H1 (cell line): ENCODE data around the gene NUP205. TPM values are rescaled to one million over a fixed set of nuclear protein-coding genes. Genes with fewer than 3 reads are reported as not detected.

Source experiments
- CTCF ChIA-PET: fragments of 300-600 bp; sonication (Branson Sonifier 250); formaldehyde crosslinking; loops from one replicate; lab custom pipeline; 2021; ENCODE audit not compliant: partially characterized antibody; lab: Charles Lee
- POLR2A ChIA-PET: fragments of 300-600 bp; sonication (Branson Sonifier 250); formaldehyde crosslinking; loops from one replicate; lab custom pipeline; 2021; ENCODE audit warnings: inconsistent platforms; ENCODE audit not compliant: partially characterized antibody; lab: Charles Lee
- DNase-seq, 2 experiments: peaks; one replicate each; pipeline versions ENCODE4 v3.0.0 to v3.0.0-alpha.2; 2010 to 2022; ENCODE audit warnings: low spot score in 2 of 2, low read depth in 1 of 2, mixed read lengths in 1 of 2
- FAIRE-seq: peaks from 2 replicates; lab custom pipeline; 2011; peaks lifted over from hg19 to GRCh38; lab: Jason Lieb, UNC
- H2AFZ ChIP-seq: 2 replicates; pipeline ENCODE4 v1.8.1; 2012; ENCODE audit warnings: low read length, inconsistent platforms
- H2AK5ac ChIP-seq: 2 replicates; pipeline ENCODE4 v1.6.1; 2013; ENCODE audit warnings: low read depth, low read length
- H2BK120ac ChIP-seq: replicated peaks from 2 replicates; pipeline ENCODE3; 2013; ENCODE audit warnings: low read depth, low read length, inconsistent platforms
- H2BK12ac ChIP-seq: 2 replicates; pipeline ENCODE4 v1.6.1; 2013; ENCODE audit warnings: low read depth, low read length
- H2BK15ac ChIP-seq: 2 replicates; pipeline ENCODE4 v1.6.1; 2013; ENCODE audit warnings: low read length
- H2BK20ac ChIP-seq: 2 replicates; pipeline ENCODE4 v1.6.1; 2013; ENCODE audit warnings: low read length
- H2BK5ac ChIP-seq: 2 replicates; pipeline ENCODE4 v1.6.1; 2013; ENCODE audit warnings: low read depth, low read length
- H3K14ac ChIP-seq: 2 replicates; pipeline ENCODE4 v1.6.1; 2013; ENCODE audit warnings: inconsistent platforms; ENCODE audit not compliant: insufficient read length
- H3K18ac ChIP-seq: 2 replicates; pipeline ENCODE4 v1.6.1; 2013; ENCODE audit warnings: low read length; ENCODE audit errors: extremely low read depth
- H3K23ac ChIP-seq: 2 replicates; pipeline ENCODE4 v1.6.1; 2013; ENCODE audit warnings: inconsistent platforms; ENCODE audit not compliant: insufficient read length
- H3K23me2 ChIP-seq: 2 replicates; pipeline ENCODE4 v1.6.1; 2013; ENCODE audit warnings: low read depth, low read length
- H3K27ac ChIP-seq: 2 replicates; pipeline ENCODE4 v1.6.1; 2011; ENCODE audit warnings: low read depth, low read length, inconsistent platforms
- H3K27me3 ChIP-seq, 4 experiments: replicated peaks in 1 of 4; 1 replicate in 1 of 4; 2 replicates in 3 of 4; pipeline versions ENCODE4 v1.6.1 to v1.8.1; 2011 to 2013; ENCODE audit warnings: low read length in 3 of 4, mild to moderate bottlenecking in 3 of 4, inconsistent platforms in 2 of 4, mixed read lengths in 2 of 4, moderate library complexity in 1 of 4; ENCODE audit not compliant: control insufficient read depth in 3 of 4, insufficient read depth in 3 of 4; ENCODE audit errors: extremely low read depth in 1 of 4
- H3K36me3 ChIP-seq, 4 experiments: 2 replicates each; pipeline versions ENCODE4 v1.6.1 to v1.8.1; 2011 to 2013; ENCODE audit warnings: mild to moderate bottlenecking in 4 of 4, low read length in 3 of 4, moderate library complexity in 2 of 4, control low read depth in 1 of 4, inconsistent platforms in 1 of 4; ENCODE audit not compliant: insufficient read depth in 4 of 4, control insufficient read depth in 2 of 4
- H3K4ac ChIP-seq: replicated peaks from 2 replicates; pipeline ENCODE3; 2013; ENCODE audit warnings: low read length, low read depth, mixed read lengths, inconsistent platforms; ENCODE audit not compliant: insufficient read length
- H3K4me1 ChIP-seq, 4 experiments: replicated peaks in 1 of 4; 1 replicate in 1 of 4; 2 replicates in 3 of 4; pipeline versions ENCODE4 v1.6.1 to v1.8.1; 2011 to 2013; ENCODE audit warnings: low read length in 3 of 4, inconsistent platforms in 2 of 4, mixed read lengths in 1 of 4; ENCODE audit not compliant: insufficient read depth in 4 of 4, control insufficient read depth in 3 of 4
- H3K4me2 ChIP-seq, 2 experiments: 2 replicates each; pipeline versions ENCODE4 v1.6.1 to v1.8.1; 2011 to 2013; ENCODE audit warnings: low read depth in 2 of 2, low read length in 2 of 2, control low read depth in 1 of 2, inconsistent platforms in 1 of 2, mild to moderate bottlenecking in 1 of 2; ENCODE audit not compliant: insufficient read depth in 1 of 2
- H3K4me3 ChIP-seq, 4 experiments: fragments of 200-600, 300-600 bp in 1 of 4; sonication (generic), shearing (Covaris generic), sonication (Bioruptor Twin) in 1 of 4; 2 replicates each; pipeline versions ENCODE4 v1.5.1 to v1.8.1; 2011 to 2016; ENCODE audit warnings: low read length in 4 of 4, low read depth in 3 of 4, control low read depth in 2 of 4, inconsistent platforms in 2 of 4, mild to moderate bottlenecking in 2 of 4, mixed read lengths in 1 of 4, moderate library complexity in 1 of 4; ENCODE audit not compliant: insufficient read depth in 2 of 4; ENCODE audit errors: extremely low read depth in 1 of 4
- H3K56ac ChIP-seq: replicated peaks from 2 replicates; pipeline ENCODE3; 2013; ENCODE audit warnings: low read depth, mild to moderate bottlenecking, mixed read lengths, low read length, inconsistent platforms; ENCODE audit not compliant: insufficient read length
- H3K79me1 ChIP-seq: 2 replicates; pipeline ENCODE4 v1.6.1; 2013; ENCODE audit warnings: low read depth, low read length, control low read depth
- H3K79me2 ChIP-seq, 2 experiments: 2 replicates each; pipeline versions ENCODE4 v1.6.1 to v1.8.1; 2012 to 2013; ENCODE audit warnings: low read length in 2 of 2, mild to moderate bottlenecking in 2 of 2, inconsistent platforms in 1 of 2; ENCODE audit not compliant: insufficient read depth in 2 of 2, control insufficient read depth in 1 of 2
- H3K9ac ChIP-seq, 4 experiments: replicated peaks in 1 of 4; 1 replicate in 1 of 4; 2 replicates in 3 of 4; pipeline versions ENCODE4 v1.6.1 to v1.8.1; 2011 to 2013; ENCODE audit warnings: low read depth in 3 of 4, low read length in 3 of 4, control low read depth in 2 of 4, mild to moderate bottlenecking in 2 of 4, moderate library complexity in 2 of 4, inconsistent platforms in 1 of 4; ENCODE audit errors: extremely low read depth in 1 of 4
- H3K9me3 ChIP-seq, 2 experiments: 2 replicates each; pipeline versions ENCODE4 v1.6.1 to v1.8.1; 2012 to 2013; ENCODE audit warnings: mild to moderate bottlenecking in 2 of 2, moderate library complexity in 2 of 2, control low read depth in 1 of 2, inconsistent platforms in 1 of 2, low read depth in 1 of 2, low read length in 1 of 2, mixed read lengths in 1 of 2; ENCODE audit not compliant: insufficient read depth in 2 of 2
- H4K20me1 ChIP-seq, 2 experiments: replicated peaks in 1 of 2; 2 replicates each; pipeline versions ENCODE3 to v1.8.1; 2011 to 2013; ENCODE audit warnings: inconsistent platforms in 2 of 2, low read length in 2 of 2, mild to moderate bottlenecking in 1 of 2; ENCODE audit not compliant: insufficient read depth in 2 of 2, control insufficient read depth in 1 of 2
- H4K5ac ChIP-seq: 2 replicates; pipeline ENCODE4 v1.6.1; 2013; ENCODE audit warnings: low read length, low read depth, mixed read lengths, inconsistent platforms; ENCODE audit not compliant: insufficient read length
- H4K8ac ChIP-seq: 2 replicates; pipeline ENCODE4 v1.8.0; 2013; ENCODE audit warnings: mild to moderate bottlenecking, moderate library complexity, low read length, inconsistent platforms; ENCODE audit not compliant: insufficient read depth; ENCODE audit errors: extremely low read depth
- H4K91ac ChIP-seq: replicated peaks from 2 replicates; pipeline ENCODE3; 2013; ENCODE audit warnings: low read length, mixed read lengths, inconsistent platforms; ENCODE audit not compliant: insufficient read length
- BACH1 ChIP-seq: IDR thresholded peaks from 2 replicates; pipeline ENCODE4 v1.6.1; 2012; ENCODE audit warnings: low read length, improper control_type of control experiment
- BCL11A ChIP-seq, 2 experiments: IDR thresholded peaks; one replicate each; pipeline ENCODE4 v1.6.1; 2011; ENCODE audit warnings: low read depth in 2 of 2, low read length in 2 of 2, mild to moderate bottlenecking in 2 of 2
- CHD2 ChIP-seq: IDR thresholded peaks from 2 replicates; pipeline ENCODE4 v1.6.1; 2012; ENCODE audit warnings: low read length, improper control_type of control experiment
- EP300 ChIP-seq, 2 experiments: IDR thresholded peaks; 1 replicate in 1 of 2; 2 replicates in 1 of 2; pipeline ENCODE4 v1.6.1; 2011 to 2012; ENCODE audit warnings: low read depth in 2 of 2, low read length in 2 of 2, mild to moderate bottlenecking in 2 of 2, borderline replicate concordance in 1 of 2, inconsistent platforms in 1 of 2, moderate library complexity in 1 of 2
- RNF2 ChIP-seq: fragments of 200-900, 300-1000 bp; sonication (generic); IDR thresholded peaks from 2 replicates; pipeline ENCODE4 v1.7.1; 2016; ENCODE audit warnings: borderline replicate concordance, low read depth, mild to moderate bottlenecking, antibody characterized with exemption, low read length; ENCODE audit not compliant: poor library complexity, severe bottlenecking; ENCODE audit errors: missing control alignments
- SAP30 ChIP-seq: fragments of 300-600 bp; sonication (generic); IDR thresholded peaks from 2 replicates; pipeline ENCODE4 v1.7.1; 2012; ENCODE audit warnings: low read length, moderate library complexity, mild to moderate bottlenecking, inconsistent platforms; ENCODE audit not compliant: insufficient read depth, insufficient replicate concordance
- SP4 ChIP-seq: IDR thresholded peaks from 2 replicates; pipeline ENCODE4 v1.6.1; 2012; ENCODE audit warnings: low read length, inconsistent platforms
- TCF12 ChIP-seq: IDR thresholded peaks from 2 replicates; pipeline ENCODE4 v1.6.1; 2011; ENCODE audit warnings: low read depth, mild to moderate bottlenecking, low read length
- WGBS, 2 experiments: shearing (Covaris generic) in 1 of 2; methylation state at CpG; one replicate each; pipeline versions ENCODE4 v1.1.6 to v1.1.7; 2013 to 2015; ENCODE audit warnings: low lambda C conversion rate in 2 of 2, mixed read lengths in 2 of 2, inconsistent platforms in 1 of 2, low coverage in 1 of 2, missing lambda C conversion rate in 1 of 2; ENCODE audit not compliant: insufficient replicate concordance in 2 of 2, insufficient coverage in 1 of 2, insufficient read length in 1 of 2; ENCODE audit errors: extremely low coverage in 1 of 2, missing lambda C conversion rate in 1 of 2; 5-methylcytosine and 5-hydroxymethylcytosine counted together
- polyA plus RNA-seq, 7 experiments: library from polyadenylated mRNA; depleted of rRNA in 3 of 7; stranded (reverse) in 5 of 7; unstranded in 2 of 7; fragments of >200 nt in 5 of 7; fragments of 200-250 nt in 2 of 7; gene quantifications; 1 replicate in 5 of 7; 2 replicates in 1 of 7; 4 replicates in 1 of 7; pipeline versions ENCODE4 v1.2.1 to v1.2.3, GENCODE V29; 2011 to 2013; ENCODE audit warnings: missing spikeins in 2 of 7, mixed read lengths in 2 of 7
- total RNA-seq: library from RNA; stranded (reverse); fragmentation: NEBNext Ultra II Directional; extraction: Animal tissue kit (Norgen Biotek cat#: 25700); gene quantifications from 2 replicates; pipeline ENCODE4 v1.2.1, GENCODE V29; 2021

The NUP205 gene
- total and polyA plus RNA-seq, 2 of the 8 experiments (the other 6 are each of a cell fraction or from before 2014, with no cell fraction given), result 148 to 216 TPM

DNA sequence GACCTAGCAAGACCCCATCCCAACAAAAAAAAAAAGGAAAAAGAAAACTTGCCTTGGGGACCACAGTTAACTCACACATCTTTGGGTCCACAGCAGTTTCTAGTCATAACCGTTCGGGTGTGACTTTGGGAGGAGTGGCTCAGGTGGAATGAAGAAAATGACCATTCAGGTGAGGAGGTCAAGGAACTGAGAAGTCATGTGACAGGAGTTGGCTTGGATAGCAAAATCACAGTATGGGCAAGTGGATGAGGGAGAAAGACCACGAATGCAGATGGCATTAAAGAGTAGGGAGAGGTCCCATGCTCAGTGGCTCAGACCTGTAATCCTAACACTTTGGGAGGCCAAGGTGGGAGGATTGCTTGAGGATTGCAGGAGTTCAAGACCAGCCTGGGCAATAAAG is 30.7 kb upstream of the NUP205 start:
- Histone ChIP-seq H3K36me3 (no peaks in the 10 kb centered on the region), H2BK12ac (no peak overlapping the region), H3K27me3 (no peaks in the 10 kb centered on the region), H3K4me1 (no peaks in the 10 kb centered on the region), H2BK5ac (no peak overlapping the region), H4K20me1 (no peaks in the 10 kb centered on the region), H3K27ac (no peak overlapping the region), H4K91ac (no peak overlapping the region), H3K56ac (no peak overlapping the region), H2BK120ac (no peak overlapping the region), H3K9ac (no peak overlapping the region), H4K8ac (no peak overlapping the region), H2BK15ac (no peak overlapping the region), H3K9me3 (no peaks in the 10 kb centered on the region), H3K14ac (no peak overlapping the region), H3K4ac (no peak overlapping the region), H3K4me3 (no peak overlapping the region), H2BK20ac (no peak overlapping the region), H3K23me2 (no peaks in the 10 kb centered on the region), H3K4me2 (no peak overlapping the region), H2AFZ (no peak overlapping the region), H3K18ac (no peak overlapping the region), H3K23ac (no peak overlapping the region), H2AK5ac (no peak overlapping the region), H3K79me2 (no peaks in the 10 kb centered on the region), H4K5ac (no peak overlapping the region), H3K79me1 (0 out of 2 replicates have a peak, but pooled peaks cover 2% of the 10 kb centered on the region)
- FAIRE-seq (no peak), DNase-seq (no peak)
- 85% methylated on average over 3 of the region's 3 CpGs; no CpG with 5 or more reads in 1 of the 2 experiments for WGBS, 2 experiments
- POLR2A ChIA-PET, result interaction anchor here (1.1 kb wide), 1 partner anchor 8 kb away, joined by 3 read pairs; no protein-coding TSS in a partner anchor
- CTCF ChIA-PET, result no interaction called here
- TF ChIP-seq RNF2, result no peak
- TF ChIP-seq BCL11A (IDR thresholded peaks at IDR 0.05; ENCODE audit: low read depth in 2 of 2, low read length in 2 of 2), result no peak
- TF ChIP-seq SAP30, result no peak
- no peak for TF ChIP-seq TCF12
- TF ChIP-seq EP300 (IDR thresholded peaks at IDR 0.05; ENCODE audit: borderline replicate concordance in 1 of 2, low read depth in 2 of 2, low read length in 2 of 2), result no peak
- no peak for TF ChIP-seq BACH1
- TF ChIP-seq CHD2, result no peak
- TF ChIP-seq SP4, result no peak
